AG08396 (cell line): ENCODE data around the gene CYP4F22.
"Not testable (repeated sequence)": the region's sequence is repeated elsewhere in the genome, so short reads cannot be mapped to it uniquely, and the experiment has no call there.

Source experiments
- DNase-seq: peaks from one replicate; pipeline ENCODE4 v3.0.0; 2012; ENCODE audit warnings: low spot score, mixed read lengths

The CYP4F22 gene

DNA sequence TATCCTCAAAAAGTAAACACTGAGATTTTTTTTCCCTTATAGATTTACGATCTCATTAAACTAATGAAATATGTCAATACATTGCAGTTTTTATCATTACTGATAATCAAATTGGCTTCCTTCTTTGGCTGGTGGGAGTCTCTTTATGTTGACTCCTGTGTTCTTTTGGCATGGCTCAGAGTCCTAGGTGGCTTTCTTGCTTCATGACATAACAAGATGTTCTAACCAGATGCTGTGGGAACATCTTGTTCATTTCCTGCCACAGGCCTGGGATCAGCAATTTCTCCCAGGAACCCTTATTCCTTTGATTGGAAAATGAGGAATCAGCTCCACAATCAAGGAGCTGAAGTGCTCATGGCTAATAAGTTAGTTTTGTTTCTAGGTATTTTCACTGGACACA is 13.2 kb upstream of the CYP4F22 start:
- no peak for DNase-seq

DNA sequence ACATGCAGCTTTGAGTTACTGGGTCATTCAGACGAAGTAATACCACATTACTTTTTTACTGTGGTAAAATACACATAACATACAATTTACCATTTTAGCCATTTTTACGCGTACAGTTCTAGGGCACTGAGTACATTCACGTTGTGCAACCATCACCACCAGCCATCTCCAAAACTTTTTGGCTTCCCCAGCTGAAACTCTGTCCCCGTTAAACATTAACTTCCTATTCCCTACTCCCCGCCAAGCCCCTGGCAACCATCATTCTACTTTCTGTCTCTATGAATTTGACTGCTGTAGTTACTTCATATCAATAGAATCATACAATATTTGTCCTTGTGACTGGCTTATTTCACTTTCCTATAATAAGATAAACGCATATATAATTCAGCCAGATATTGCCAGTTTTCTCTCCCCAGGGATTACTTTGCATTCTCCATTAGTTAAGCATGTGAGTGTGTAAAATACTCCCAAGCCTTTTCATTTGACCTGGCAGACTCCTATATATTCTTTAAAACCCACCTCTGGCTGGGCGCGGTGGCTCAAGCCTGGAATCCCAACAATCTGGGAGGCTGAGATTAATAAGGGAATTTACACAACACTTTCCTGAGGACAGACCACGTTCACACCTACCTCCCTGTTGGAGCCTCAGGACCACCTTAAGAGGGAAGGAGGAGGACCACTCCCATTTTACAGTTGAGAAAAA is 10.0 kb upstream of the CYP4F22 start:
- no peak for DNase-seq

DNA sequence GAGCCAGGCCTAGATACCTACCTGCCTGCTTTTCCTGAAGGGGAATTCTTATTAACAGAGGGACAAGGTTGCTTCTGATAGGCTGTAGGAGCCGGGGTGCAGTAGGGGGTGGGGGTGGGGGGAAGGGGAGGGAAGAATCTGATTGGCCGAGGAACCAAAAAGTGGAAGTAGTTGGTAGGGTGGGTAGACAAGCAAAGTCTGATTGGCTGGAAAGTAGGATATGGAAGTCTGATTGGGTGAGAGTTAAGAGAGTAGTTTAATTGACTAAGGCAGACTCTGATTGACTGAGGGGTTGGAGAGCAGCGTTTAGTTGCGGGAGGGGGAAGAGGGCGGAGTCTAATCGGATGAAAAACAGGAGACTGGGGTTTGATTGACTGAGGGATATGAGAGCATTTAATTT is 9.4 kb upstream of the CYP4F22 start:
- no peak for DNase-seq

DNA sequence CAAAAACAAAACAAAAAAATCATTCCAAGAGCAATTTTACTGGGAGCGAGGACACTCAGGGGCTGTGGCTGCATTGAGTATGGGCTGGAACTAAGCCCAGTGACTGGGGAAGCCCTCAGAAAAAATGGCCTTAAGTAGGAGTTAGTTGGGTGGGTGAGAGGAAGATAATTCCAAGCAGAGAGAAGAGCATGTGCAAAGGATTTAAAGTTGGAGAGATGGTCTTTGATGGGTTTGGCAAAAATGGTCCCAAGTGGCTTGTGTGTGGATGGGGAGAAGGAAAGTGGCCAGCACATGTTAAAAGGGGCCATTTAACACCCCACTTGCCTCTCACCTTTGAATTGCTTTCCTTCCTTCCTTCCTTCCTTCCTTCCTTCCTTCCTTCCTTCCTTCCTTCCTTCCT is 6.7 kb upstream of the CYP4F22 start:
- DNase-seq = no peak

DNA sequence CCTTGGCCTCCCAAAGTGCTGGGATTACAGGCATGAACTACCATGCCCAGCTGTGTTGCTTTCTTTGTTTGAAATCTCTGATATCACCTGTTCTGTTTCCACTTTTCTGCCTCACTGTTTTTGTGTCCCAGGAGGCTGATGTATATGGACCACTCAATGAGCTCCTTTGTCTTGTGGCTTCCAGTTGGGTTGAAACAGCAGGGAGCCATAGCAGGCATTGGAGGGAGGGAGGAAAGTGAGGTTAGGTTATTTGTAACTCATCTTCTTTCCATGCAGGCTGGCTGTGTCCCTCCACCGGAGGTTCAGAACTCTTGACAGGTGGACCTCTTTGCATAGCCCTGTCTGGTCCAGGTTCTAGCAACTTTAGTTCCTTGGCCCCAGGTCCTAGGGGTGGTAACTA is 6.1 kb upstream of the CYP4F22 start:
- no peak for DNase-seq

DNA sequence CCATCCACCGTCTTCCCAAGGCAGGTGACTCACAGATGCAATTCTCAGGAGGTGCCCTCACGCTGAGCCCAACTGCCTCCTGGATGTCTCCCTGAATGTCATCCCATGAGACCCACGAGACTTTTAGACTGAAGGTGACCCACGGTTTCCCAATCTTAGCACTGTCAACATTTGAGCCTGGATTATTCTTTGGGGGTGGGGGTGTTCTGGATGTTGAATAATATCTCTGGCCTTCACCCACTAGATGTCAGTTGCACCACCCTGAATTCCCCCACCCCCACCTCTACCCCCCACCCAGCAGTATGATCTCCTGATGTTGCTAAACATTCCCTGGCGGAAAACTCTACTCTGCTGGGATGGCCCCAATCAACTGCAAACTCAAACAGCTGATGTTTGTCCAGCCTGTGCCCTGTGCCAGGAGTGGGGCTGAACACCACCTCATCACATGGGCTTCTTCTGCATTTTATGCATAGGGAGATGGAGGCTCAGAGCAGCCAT is 2.2 kb upstream of the CYP4F22 start:
- no peak for DNase-seq

DNA sequence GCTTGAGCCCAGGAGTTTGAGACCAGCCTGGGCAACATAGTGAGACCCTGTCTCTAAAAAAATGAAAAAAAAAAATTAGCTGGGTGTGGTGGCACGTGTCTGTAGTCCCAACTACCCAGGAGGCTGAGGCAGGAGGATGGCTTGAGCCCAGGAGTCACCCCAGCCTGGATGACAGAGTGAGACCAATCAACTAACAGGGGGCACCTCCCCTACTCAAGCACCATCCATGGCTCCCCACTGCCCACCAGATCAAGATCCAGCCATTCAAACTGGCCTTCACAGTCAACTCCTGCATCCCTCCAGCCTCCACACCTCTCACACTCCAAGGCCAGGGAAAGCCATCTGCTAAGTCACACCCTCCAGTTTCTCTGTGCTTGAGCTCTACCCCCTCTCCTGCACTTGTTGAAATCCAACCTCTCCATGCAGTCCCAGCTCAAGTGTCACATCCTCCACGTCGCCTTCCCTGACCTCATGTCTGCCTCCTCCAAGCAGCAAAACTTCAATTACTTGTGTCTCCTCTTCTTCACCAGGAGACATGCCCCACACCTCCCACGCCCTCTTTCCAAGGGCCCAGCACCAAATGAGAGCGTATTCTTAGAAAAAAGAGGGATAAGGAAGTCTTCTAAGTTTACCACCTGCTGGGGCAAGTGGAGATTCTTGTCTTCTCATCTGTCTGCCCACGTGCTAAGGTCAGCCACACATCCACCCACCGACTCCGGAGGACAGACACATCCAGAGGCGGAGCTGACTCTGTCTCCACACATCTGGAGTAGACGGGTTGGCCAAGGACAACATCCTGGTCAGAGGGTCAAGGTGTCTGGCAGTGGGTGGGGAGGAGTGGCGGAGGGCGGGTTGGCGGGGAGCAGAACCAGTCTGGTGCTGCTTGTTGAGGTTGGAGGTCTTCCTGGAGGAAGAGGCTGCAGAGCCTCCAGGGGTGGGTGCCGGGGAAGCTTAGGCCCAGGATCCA is 974 bp upstream of the CYP4F22 start:
- DNase-seq = no peak

DNA sequence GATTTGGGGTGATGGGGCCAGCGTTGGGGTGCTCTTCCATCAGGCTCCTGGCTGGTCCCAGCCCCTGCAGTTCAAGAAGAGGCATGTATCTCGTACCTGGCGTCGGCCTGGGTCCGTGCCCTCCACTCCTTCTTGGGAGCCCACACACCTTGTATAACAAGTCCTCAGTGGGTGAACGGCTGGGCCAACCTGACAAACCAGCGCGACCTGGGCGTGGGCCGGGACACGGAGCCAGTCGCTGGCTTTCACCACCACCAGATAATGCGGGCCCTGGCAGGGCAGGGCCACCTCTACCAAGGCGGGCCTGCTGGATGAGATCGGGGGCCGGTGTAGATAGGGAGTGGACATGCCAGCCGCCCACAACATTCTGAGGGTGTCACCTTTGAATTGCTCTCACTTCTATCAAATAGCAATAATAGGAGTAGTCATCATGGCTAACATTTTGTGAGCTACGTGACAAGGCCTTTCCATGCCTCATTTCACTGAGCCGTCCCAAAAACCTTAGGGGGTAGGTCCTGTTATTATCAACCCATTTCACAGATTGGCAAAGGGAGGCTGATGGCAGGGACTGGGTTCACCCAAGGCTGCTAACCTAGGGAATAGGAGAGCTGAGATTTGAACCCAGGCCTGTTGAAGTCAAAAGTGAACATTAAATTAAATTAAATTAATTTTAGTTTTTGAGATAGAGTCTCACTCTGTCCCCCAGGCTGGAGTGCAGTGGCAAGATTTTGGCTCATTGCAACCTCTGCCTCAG is 3.5 kb downstream of the CYP4F22 start:
- DNase-seq = no peak

DNA sequence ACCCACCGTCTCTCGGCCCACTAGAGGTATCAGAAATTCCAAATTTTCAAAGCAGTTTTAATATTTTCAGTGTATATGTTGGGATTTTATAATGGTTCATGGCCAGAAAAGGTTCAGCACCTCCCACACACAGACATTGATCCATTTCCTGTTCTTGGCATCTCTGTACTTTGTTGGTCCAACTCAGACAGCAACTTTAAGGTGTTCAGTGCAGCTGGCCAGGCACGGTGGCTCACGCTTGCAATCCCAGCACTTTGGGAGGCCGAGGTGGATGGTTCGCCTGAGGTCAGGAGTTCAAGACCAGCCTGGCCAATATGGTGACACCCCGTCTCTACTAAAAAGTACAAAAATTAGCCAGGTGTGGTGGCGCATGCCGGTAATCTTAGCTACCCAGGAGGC is 6.9 kb downstream of the CYP4F22 start:
- not testable (repeated sequence) for DNase-seq

DNA sequence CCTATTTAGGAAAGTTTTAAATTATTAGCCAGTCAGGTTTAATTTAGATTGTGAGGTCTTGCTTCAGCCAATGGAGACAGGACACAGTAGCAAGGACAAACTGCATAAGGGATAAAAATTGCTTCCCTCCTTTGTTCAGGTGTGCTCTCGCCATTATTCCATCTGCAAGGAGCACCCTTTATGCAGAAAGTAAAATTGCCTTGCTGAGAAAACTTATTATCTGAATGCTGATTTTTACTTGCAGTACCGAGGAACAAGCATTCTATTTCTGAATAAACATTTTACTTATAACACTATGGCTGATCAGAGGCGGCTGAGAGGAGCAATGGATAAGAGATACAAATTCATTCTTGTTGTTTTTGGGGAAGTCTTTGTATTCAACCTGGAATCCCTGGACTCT is 8.0 kb downstream of the CYP4F22 start:
- no peak for DNase-seq

DNA sequence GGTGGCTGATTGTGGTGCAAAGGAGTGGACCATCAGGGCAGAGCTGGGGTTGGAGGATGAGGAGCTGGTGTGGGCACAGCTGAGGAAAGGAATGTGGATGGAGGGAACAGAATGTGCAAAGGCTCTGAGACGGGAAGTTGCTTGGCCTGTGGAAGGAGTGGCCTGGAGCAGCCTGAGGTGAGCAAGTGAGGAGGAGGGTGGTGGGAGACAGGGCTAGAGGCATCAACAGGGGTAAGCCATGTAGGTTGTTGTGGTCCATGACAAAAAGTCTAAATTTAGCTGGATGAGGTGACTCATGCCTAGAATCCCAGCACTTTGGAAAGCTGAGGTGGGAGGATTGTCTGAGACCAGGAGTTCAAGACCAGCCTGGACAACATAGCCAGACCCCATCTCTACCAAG is 9.5 kb downstream of the CYP4F22 start:
- no peak for DNase-seq

DNA sequence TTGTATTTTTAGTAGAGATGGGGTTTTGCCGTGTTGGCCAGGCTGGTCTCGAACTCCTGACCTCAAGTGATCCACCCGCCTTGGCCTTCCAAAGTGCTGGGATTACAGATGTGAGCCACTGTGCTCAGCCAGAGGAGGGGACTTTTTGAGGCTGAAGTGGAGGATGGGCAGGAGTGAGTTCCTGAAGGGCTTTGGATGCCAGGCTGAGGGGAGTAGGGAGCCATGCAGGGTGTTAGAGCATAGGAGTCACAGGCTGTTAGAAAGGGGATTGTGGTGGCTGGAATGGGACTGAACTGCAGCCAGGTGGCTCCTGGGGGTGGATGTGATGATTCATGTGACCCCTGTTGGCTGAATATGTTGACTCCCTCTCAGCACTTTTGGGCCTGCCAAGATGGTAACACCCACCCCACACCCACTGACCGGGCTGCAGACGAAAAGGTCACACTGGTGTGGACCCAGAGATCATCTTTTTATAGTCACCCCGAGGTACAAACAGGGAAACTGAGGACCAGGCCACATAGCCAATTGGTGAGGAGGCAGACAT is 11.2 kb downstream of the CYP4F22 start:
- DNase-seq = no peak

DNA sequence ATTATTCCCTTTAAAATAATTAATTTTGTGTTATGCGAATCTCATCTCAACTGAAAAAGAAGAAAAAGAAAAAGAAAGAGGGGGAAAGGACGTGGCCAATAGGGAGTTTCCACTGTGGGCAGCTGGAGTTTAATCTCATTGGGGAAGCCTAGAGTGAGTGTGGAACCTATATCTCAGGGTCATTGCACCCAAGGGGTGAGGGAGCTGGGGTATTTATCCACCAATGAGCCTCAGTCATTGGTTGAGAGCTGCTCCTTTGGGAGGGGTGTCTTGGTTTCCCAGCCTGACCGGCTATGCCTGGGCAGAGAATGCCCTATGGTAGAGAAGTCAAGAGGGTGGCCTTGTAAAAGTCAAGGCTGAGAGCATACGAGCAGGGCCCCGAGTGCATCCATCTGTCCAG is 16.5 kb downstream of the CYP4F22 start:
- DNase-seq = no peak

DNA sequence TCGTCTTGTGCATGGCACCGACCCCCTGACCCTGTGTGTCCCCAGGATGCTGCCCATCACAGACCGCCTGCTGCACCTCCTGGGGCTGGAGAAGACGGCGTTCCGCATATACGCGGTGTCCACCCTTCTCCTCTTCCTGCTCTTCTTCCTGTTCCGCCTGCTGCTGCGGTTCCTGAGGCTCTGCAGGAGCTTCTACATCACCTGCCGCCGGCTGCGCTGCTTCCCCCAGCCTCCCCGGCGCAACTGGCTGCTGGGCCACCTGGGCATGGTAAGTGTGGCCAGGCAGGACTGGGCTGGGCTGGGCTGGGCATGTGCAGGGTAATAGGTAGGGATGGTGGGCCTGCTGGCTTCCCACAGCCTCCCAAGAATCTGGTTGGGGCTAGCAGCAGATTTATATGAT is 17.0 kb downstream of the CYP4F22 start:
- DNase-seq = no peak

DNA sequence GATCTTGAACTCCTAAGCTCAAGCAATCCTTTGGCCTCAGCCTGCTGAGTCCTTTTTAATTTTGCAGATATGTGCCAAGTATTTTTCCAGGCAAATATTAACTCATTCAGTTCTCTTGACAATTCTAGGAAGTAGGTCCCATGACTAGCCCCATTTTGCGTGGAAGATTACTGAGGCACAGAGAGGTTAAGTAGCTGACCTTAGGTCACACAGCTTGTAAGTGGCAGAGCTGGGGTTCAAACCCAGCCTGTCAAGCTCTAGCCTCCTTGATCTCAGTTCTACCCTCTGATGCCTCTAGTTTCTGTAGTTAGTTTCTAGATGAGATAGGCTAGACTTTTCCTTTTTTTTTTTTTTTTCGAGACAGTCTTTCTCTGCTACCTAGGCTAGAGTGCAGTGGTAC is 18.1 kb downstream of the CYP4F22 start:
- no peak for DNase-seq

DNA sequence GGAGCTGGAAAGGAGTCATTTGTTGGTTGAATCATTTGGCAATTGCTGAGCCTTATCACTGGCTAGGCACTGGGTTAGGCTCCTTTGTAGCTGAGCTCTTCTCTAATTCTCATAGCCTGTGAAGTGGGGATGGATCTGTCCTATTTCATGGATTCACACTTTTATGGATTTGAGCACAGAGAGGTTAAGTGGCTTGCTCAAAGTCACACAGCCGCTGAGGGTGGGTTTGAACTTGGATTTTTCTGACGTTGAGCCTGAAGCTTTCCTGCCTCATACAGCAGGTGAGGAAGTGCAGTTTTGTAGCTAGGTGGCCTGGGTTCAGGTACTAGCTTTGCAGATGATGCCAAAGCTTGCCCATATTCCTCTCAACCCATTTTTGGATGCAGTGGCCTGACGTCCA is 19.4 kb downstream of the CYP4F22 start:
- DNase-seq = no peak

DNA sequence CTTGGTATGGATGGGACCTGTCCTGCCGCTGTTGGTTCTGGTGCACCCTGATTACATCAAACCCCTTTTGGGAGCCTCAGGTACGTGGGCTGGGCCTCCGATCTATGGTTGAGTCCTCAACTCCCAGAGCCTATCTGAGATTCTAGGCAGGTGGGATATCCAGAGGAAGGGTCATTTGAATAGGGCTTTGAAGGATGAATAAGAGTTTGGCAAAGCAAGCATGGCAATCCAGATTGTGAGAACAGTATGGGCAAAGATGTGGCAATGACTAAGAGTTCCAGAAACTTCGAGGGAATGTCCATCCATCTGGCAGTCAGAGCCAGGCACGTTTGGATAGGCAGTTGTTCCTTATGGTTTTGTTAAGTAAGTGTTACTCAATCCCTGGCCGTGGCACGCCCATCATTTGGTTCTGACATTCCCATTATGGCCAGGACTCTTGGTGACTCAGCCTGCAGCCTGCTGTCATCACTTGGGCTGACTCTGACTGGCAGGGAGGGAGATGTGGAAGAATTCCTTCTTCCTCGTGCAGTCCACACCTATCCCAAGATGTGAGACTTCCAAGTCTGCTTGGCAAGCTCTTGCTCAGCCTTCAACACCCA is 21.5 kb downstream of the CYP4F22 start:
- DNase-seq = no peak

DNA sequence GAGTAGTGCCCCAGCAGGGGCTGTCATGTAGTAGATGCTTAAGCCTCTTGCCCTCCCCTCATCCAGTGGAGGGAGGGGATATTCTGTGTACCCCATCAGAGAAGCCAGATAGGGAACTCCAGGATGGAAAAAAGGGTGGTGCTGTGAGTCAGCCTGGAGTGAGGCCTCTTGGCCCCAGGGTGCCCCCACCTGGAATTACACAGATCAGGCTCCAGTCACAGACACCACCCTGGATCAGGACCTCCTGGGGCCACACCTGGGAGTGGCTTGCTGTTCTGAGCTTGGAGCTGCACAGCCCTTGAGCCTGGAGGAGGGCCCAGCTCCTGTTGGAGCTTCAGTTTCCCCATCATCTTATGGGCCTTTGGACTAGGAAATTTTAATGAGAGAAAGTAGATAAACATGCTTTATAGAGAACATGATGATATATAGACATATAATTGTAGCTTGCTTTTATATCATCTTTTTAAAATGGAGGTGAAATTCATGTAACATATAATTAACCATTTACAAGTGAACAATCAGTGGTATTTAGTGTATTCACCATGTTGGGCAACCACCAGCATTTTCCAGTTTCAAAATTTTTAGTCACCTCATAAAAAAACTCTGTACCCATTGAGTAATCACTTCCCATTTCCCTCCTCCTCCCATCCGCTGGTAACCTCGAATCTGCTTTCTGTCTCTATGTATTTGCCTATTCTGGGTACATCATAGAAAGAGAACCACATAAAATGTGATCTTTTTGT is 24.6 kb downstream of the CYP4F22 start:
- DNase-seq = no peak

DNA sequence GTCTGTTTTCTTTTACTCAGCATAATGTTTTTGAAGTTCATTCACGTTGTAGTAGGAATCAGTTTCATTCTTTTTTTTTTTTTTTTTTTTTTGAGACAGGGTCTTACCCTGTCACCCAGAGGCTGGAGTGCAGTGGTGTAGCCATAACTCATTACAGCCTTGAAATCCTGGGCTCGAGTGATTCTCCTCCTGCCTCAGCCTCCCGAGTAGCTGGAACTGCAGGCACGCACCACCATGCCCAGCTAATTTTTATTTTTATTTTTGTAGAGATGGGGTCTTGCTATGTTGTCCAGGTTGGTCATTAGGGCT is 25.2 kb downstream of the CYP4F22 start:
- DNase-seq = not testable (repeated sequence)

DNA sequence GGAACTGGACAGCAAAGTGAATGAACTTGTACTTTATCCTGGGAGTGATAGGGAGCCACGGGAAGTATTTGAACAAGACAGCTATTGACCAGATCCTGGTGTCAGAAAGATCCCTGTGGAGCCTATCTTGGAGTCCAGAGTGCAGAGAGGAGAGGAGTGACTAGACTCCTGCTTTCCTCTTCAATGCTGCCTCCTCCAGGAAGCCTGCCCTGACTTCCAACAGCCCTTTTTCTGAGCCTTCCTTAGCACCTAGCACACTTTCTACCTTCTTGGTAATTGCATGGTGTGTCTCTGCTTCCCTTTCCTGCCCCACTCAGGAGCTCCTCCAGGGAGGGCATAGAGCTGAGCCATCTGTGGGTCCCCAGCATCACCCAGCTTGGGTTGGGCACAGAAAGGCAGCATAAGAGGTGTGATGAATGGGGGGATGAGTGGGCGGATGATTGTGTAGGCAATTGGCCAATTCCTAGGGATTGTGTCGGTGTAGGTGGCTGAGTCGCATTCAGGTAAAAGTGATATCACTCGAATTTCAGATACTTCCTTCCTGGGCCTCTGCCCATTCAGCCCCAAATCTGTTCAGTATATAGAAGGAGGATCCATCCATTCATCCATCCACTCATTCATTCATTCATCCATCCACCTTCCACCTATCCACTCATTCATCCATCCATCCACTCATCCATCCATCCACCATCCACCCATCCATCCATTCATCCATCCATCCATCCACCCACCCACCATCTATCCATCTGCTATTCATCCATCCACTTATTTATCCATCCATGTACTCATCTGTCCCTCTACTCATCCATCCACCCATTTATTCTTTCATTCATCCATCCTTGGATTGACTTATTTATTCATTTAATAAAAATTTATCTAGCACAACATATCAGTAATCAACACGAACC is 26.9 kb downstream of the CYP4F22 start:
- DNase-seq = no peak
